Medulla oblongata (tissue), 1 donor: ENCODE results near the gene DISP2.

ENCODE experiments used
- DNase-seq: peaks from one replicate; pipeline ENCODE4 v3.0.0-alpha.2; 2015; ENCODE audit errors: extremely low spot score

Gene DISP2, protein sequence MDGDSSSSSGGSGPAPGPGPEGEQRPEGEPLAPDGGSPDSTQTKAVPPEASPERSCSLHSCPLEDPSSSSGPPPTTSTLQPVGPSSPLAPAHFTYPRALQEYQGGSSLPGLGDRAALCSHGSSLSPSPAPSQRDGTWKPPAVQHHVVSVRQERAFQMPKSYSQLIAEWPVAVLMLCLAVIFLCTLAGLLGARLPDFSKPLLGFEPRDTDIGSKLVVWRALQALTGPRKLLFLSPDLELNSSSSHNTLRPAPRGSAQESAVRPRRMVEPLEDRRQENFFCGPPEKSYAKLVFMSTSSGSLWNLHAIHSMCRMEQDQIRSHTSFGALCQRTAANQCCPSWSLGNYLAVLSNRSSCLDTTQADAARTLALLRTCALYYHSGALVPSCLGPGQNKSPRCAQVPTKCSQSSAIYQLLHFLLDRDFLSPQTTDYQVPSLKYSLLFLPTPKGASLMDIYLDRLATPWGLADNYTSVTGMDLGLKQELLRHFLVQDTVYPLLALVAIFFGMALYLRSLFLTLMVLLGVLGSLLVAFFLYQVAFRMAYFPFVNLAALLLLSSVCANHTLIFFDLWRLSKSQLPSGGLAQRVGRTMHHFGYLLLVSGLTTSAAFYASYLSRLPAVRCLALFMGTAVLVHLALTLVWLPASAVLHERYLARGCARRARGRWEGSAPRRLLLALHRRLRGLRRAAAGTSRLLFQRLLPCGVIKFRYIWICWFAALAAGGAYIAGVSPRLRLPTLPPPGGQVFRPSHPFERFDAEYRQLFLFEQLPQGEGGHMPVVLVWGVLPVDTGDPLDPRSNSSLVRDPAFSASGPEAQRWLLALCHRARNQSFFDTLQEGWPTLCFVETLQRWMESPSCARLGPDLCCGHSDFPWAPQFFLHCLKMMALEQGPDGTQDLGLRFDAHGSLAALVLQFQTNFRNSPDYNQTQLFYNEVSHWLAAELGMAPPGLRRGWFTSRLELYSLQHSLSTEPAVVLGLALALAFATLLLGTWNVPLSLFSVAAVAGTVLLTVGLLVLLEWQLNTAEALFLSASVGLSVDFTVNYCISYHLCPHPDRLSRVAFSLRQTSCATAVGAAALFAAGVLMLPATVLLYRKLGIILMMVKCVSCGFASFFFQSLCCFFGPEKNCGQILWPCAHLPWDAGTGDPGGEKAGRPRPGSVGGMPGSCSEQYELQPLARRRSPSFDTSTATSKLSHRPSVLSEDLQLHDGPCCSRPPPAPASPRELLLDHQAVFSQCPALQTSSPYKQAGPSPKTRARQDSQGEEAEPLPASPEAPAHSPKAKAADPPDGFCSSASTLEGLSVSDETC (N-terminal part only)

DNA sequence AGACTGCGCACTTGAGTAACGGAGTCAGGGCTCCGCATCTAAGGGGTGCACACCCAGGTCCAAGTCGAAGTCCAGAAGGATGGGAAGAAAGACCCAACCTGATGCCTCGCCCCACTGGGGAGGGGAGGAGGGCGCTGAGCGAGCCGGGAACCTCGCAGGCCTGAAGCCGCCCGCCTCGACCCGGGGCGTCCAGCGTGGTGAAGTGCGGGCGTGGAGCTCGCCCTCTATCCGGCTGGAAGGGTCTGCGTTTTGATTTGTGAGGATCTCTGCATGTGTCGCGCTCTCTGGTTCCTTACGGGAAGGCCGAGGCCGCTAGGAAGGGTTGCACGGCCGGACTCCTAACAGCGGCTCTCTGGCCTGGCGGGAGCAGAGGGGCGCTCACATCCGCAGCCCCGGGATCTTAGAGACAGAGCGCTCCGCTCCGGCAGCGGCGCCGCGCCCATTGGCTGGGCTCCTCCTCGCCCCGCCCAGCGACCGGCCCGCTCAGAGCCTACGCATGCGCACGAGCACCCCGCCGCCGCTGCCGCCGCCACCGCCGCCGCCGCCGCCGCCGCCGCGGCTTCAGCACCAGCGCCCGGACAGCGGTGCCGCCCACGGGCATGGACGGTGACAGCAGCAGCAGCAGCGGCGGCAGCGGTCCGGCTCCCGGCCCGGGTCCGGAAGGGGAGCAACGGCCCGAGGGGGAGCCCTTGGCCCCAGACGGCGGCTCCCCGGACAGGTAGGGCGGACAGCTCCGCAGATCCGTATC, at the start of gene DISP2:
DISP2 (plus strand) TSS at position 497 of the 748 bp plus-strand sequence; CDS start at position 600, 103 bp downstream.
- DNase-seq = peak; percentile 82

- DNase-seq = no peak
Observed at GRCh38 chr15:40309344-40309862, 48.6 kb upstream of the DISP2 start.

- DNase-seq = peak; percentile 59
Observed at GRCh38 chr15:40310001-40310959, 47.7 kb upstream of the DISP2 start.

DNA sequence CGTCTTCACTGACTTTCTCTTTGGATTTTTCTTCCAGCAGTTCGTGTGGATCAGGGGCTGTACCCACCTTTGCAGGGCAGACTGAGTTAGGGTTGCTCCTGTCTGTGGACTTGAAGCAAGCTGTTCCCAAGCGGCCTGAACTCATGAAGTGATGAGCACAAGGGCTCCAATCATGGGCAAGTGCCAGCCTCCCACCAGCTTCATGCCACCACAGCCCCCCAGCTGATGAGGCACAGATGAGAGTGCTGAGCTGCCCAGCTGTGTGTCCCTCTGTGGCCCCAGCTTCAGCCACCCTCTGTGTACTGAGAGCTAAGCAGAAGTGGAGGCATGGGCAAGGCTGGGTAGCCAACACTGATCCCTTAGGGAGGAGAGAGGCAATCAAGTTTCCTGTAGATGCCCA, 47.0 kb upstream of the DISP2 start:
- no peak for DNase-seq

DNA sequence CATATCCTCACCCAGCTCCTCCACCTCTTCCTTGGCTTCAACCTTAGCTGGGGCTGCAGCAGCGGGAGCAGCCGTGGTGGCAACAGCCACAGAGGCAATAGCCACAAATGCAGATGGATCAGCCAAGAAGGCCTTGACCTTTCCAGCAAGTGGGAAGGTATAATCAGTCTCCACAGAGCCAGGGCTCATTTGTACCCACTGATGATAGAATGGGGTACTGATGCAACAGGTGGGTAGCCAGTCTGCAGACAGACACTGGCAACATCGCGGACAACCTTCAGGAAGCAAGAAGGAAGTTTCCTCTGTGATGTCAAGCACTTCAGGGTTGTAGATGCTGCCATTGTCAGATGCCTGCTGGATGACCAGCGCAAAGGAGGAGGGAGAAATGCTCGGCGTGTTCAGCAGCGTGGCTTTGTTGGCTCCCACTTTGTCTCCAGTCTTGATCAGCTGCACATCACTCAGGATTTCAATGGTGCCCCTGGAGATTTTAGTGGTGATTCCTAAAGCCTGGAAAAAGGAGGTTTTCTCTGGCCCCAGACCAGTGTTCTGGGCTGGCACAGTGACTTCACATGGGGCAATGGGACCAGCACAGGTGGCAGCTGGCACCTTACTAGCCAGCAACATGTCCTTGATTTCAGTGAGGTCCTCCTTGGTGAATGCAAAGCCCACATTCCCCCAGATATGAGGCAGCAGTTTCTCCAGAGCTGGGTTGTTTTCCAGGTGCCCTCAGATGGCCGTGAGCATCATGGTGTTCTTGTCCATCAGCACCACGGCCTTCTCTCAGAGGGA, 45.5 kb upstream of the DISP2 start:
- DNase-seq = no peak

DNA sequence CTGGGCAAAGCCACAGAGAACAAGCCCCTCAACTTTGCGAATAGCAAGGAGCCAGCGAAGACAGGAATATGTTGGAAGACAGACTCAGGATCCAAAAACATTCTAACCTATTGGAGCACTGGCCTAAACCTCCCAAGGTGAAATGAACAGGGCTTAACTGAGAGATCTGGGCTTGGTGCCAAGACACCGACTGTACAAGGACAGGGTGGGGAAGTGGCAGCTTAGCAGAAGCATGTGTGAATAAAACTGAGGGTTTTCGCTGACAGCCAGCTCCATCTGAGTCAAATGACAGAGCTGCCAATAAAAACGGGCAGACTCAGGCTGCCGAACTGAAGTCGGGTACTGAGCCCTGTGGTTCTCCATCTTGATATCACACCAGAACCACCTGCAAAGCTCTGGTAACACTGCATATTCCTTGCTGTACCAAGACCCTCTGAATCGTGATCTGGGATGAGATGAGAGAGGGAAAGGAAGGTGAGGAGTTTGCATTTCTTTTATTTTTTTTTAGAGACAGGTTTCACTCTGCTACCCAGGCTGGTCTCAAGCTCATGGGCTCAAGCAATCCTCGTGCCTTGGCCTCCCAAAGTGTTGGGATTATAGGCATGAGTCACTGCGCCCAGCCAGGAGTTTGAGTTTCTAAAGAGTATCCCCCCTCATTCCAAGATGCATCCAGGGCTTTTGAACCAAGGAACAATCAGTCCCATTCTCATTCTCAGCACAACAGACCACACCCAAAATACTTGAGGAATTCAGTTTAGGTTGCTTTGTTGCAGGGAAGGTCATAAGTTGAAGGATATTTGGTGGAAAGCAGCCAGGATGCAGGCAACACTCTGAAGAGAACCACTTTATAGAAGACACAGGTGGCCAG, 44.3 kb upstream of the DISP2 start:
- DNase-seq = peak; percentile 71

- DNase-seq = no peak
Observed at GRCh38 chr15:40314723-40315276, 43.2 kb upstream of the DISP2 start.

GRCh38 chr15:40316931-40317330, 41.1 kb upstream of the DISP2 start:
- no peak for DNase-seq

- no peak for DNase-seq
Observed at GRCh38 chr15:40317580-40317979, 40.4 kb upstream of the DISP2 start.

GRCh38 chr15:40320409-40320808, 37.6 kb upstream of the DISP2 start:
- DNase-seq = no peak

GRCh38 chr15:40320931-40321371, 37.1 kb upstream of the DISP2 start:
- peak; percentile 86 for DNase-seq

GRCh38 chr15:40322531-40323238, 35.3 kb upstream of the DISP2 start:
- no peak for DNase-seq

- DNase-seq = peak; percentile 91
Observed at GRCh38 chr15:40323239-40323952, 34.6 kb upstream of the DISP2 start, which contains the start of gene INAFM2. Gene INAFM2 (plus strand): TSS chr15:40323692. CDS start chr15:40324056, 364 bp downstream.

DNA sequence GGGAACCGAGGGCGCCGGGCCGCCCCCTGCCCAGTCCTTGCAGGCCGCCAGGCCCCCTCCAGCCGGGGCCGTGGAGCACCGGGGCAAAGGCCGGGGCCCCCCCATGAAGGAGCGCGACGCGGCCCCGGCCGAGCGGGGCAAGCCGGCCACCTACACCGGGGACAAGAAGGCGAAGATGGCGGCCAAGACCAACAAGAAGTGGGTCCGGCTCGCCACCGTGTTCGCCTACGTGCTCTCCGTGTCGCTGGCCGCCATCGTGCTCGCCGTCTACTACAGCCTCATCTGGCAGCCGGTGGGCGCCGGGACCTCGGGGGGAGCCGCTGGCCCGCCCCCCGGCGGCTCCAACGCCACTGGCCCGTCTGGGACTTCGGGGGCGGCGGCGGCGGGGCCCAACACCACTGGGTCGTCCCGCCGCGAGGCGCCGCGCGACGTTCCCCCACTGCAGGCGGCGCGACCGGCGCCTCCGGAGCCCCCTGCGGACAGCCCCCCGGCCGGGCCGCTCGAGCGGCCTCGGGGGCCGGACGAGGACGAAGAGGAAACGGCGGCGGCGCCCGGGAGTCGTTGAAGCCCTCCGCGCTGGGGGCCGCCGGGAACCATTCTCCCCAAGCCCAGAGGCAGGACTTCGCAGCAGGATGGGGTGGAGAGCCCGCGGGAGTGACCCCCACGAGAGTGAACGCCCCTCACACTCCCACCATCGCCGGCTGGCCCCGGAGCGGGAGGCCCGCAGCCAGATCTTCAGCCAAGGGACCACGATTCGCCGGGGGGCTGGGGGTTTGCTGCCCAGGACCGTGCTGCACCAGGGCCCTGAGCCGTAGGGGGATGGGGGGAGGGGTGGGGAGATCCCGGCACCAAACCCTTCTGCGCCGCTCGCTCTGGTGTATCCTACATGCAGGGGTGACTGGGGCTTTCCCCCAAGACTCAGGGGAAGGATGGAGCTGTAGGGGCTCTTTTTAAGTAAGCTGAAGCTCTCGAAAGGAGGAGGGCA, 33.8 kb upstream of the DISP2 start:
- no peak for DNase-seq

GRCh38 chr15:40325188-40325587, 32.8 kb upstream of the DISP2 start:
- DNase-seq = peak; percentile 61
